ENCODE measurements around the gene DEFB116. TPM values are rescaled to one million over a fixed set of nuclear protein-coding genes. Genes with fewer than 3 reads are reported as not detected.
"Not testable (repeated sequence)": the region's sequence is repeated elsewhere in the genome, so short reads cannot be mapped to it uniquely, and the experiment has no call there.

The DEFB116 gene
- total and polyA plus RNA-seq, 2 experiments from 2014 or later, result not detected

DNA sequence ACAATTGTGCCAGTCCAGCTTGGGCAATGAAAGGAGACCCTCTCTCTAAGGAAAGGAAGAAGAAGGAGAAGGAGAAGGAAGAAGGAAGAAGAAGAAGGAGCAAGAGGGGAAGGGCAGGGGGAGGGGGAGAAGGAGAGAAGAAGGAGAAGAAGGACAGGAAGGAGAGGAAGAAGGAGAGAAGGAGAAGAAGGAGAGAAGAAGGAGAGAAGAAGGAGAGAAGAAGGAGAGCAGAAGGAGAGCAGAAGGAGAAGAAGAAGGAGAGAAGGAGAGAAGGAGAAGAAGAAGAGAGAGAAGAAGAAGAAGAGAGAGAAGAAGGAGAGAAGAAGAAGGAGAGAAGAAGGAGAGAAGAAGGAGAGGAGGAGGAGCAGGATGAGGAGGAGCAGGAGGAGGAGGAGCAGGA lies 22.5 kb upstream of the DEFB116 start:
- DNase-seq (ENCODE audit: low spot score), result no peak
- no peaks in the 10 kb centered on the region for H3K36me3 ChIP-seq (replicated peaks; ENCODE audit: insufficient read depth, low read depth)
- no peak overlapping the region for H3K4me2 ChIP-seq
- no peak overlapping the region for H3K27ac ChIP-seq
- peaks cover 10% of the 10 kb centered on the region for H3K9me3 ChIP-seq (ENCODE audit: low read depth)
- no peaks in the 10 kb centered on the region for H3K4me1 ChIP-seq (ENCODE audit: insufficient read depth)
- no peak overlapping the region for H3K4me3 ChIP-seq
- no peak overlapping the region for H2AFZ ChIP-seq
- TF ChIP-seq, protein P1, sequence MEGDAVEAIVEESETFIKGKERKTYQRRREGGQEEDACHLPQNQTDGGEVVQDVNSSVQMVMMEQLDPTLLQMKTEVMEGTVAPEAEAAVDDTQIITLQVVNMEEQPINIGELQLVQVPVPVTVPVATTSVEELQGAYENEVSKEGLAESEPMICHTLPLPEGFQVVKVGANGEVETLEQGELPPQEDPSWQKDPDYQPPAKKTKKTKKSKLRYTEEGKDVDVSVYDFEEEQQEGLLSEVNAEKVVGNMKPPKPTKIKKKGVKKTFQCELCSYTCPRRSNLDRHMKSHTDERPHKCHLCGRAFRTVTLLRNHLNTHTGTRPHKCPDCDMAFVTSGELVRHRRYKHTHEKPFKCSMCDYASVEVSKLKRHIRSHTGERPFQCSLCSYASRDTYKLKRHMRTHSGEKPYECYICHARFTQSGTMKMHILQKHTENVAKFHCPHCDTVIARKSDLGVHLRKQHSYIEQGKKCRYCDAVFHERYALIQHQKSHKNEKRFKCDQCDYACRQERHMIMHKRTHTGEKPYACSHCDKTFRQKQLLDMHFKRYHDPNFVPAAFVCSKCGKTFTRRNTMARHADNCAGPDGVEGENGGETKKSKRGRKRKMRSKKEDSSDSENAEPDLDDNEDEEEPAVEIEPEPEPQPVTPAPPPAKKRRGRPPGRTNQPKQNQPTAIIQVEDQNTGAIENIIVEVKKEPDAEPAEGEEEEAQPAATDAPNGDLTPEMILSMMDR (IDR thresholded peaks at IDR 0.05; ENCODE audit: poor library complexity), result no peak
- TF ChIP-seq EZH2phosphoT487 (IDR thresholded peaks at IDR 0.05; ENCODE audit: low read depth, severe bottlenecking, unreplicated experiment) (no peak), EZH2 (IDR thresholded peaks at IDR 0.05; ENCODE audit: borderline replicate concordance) (no peak)
- H3K79me2 ChIP-seq, result no peaks in the 10 kb centered on the region
- H4K20me1 ChIP-seq (ENCODE audit: insufficient read depth, poor library complexity, severe bottlenecking), result no peaks in the 10 kb centered on the region
- no peaks in the 10 kb centered on the region for H3K9me2 ChIP-seq (replicated peaks; ENCODE audit: insufficient read depth)
- no peaks in the 10 kb centered on the region for H3K27me3 ChIP-seq

DNA sequence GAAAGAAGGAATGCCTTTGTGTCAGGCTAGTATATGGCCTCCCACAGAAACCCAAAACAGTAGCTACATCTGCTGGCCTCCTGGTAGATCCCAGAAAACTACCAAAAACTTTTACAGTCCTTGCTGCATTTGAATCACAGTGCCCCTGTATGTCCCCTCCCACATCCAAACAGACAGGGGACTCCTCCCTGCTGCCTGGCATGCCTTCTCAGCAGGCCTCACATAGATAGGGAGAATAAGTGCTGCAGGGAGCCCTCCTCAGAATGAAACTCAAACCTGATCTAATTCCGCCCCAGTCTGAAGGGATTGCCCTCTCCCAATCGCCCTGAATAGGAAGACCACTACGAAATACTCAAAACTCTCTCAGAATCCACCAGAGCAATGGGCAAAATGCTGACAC lies 14.1 kb upstream of the DEFB116 start:
- Histone ChIP-seq H3K27me3 (no peaks in the 10 kb centered on the region), H2AFZ (no peak overlapping the region), H3K9me2 (replicated peaks; ENCODE audit: insufficient read depth) (no peaks in the 10 kb centered on the region), H3K9me3 (ENCODE audit: low read depth) (no peaks in the 10 kb centered on the region), H3K36me3 (replicated peaks; ENCODE audit: insufficient read depth, low read depth) (no peaks in the 10 kb centered on the region), H4K20me1 (ENCODE audit: insufficient read depth, poor library complexity, severe bottlenecking) (no peaks in the 10 kb centered on the region), H3K4me2 (no peak overlapping the region), H3K4me3 (no peak overlapping the region), H3K27ac (no peak overlapping the region), H3K4me1 (ENCODE audit: insufficient read depth) (no peaks in the 10 kb centered on the region), H3K79me2 (no peaks in the 10 kb centered on the region)
- 52% methylated on average over 3 of the region's 3 CpGs for WGBS (ENCODE audit: low lambda C conversion rate, missing lambda C conversion rate)
- no peak for TF ChIP-seq EZH2 (IDR thresholded peaks at IDR 0.05; ENCODE audit: borderline replicate concordance)
- no peak for TF ChIP-seq EZH2phosphoT487 (IDR thresholded peaks at IDR 0.05; ENCODE audit: low read depth, severe bottlenecking, unreplicated experiment)
- TF ChIP-seq, protein P1 (IDR thresholded peaks at IDR 0.05; ENCODE audit: poor library complexity), result no peak
- DNase-seq (ENCODE audit: low spot score), result no peak

DNA sequence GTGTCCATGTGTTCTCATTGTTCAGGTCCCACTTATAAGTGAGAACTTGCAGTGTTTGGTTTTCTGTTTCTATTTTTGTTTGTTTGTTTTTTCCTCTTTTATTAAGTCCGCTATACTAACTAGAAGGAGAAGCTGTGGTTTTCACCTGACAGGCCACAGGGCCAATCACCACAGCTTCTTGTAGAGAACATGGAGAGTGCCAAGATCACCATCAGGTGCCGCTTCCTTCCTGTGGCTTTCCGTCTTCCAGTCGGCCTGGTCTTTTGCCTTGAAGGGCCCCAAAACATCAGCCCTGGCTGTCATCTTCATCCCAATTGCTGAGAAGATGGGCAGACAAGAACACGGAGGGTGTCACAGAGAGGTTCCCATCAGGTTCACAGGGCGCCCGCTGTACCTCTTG lies 23.4 kb downstream of the DEFB116 start:
- not testable (repeated sequence) for H3K27ac ChIP-seq; H3K4me1 ChIP-seq (ENCODE audit: insufficient read depth); H3K9me2 ChIP-seq (replicated peaks; ENCODE audit: insufficient read depth); H4K20me1 ChIP-seq (ENCODE audit: insufficient read depth, poor library complexity, severe bottlenecking); DNase-seq (ENCODE audit: low spot score); H3K36me3 ChIP-seq (replicated peaks; ENCODE audit: insufficient read depth, low read depth); H3K27me3 ChIP-seq; H3K4me3 ChIP-seq; H3K4me2 ChIP-seq; H2AFZ ChIP-seq; H3K9me3 ChIP-seq (ENCODE audit: low read depth); H3K79me2 ChIP-seq
- WGBS (ENCODE audit: low lambda C conversion rate, missing lambda C conversion rate), result 74% methylated on average over 7 of the region's 7 CpGs

DNA sequence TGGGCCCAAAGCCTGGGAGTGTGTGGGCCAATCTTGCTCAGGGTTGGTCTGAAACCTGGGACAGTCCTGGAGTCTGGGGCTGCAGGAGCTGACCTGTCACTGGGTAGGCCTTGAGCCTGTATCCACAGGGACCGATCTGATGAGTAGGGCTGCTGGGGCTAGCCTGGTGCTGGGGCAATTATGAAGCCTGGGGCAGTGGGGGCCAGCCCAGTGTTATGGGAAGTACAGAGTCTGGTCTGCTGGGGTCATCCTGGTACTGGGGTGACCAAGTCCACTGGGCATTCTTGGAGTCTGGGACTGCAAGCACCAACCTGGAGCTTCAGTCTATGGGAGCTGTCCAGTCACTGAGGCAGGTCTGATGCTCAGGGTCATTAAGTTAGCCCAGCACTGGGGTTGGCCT lies 30.2 kb downstream of the DEFB116 start:
- H3K79me2 ChIP-seq, result no peaks in the 10 kb centered on the region
- no peaks in the 10 kb centered on the region for H3K4me1 ChIP-seq (ENCODE audit: insufficient read depth)
- no peak overlapping the region for H3K4me3 ChIP-seq
- peaks cover 9% of the 10 kb centered on the region for H3K9me3 ChIP-seq (ENCODE audit: low read depth)
- 56% methylated on average over 1 of the region's 1 CpG for WGBS (ENCODE audit: low lambda C conversion rate, missing lambda C conversion rate)
- no peaks in the 10 kb centered on the region for H3K27me3 ChIP-seq
- DNase-seq (ENCODE audit: low spot score), result no peak
- H3K4me2 ChIP-seq, result no peak overlapping the region
- TF ChIP-seq, protein P1 (IDR thresholded peaks at IDR 0.05; ENCODE audit: poor library complexity), result no peak
- TF ChIP-seq EZH2phosphoT487 (IDR thresholded peaks at IDR 0.05; ENCODE audit: low read depth, severe bottlenecking, unreplicated experiment) (no peak), EZH2 (IDR thresholded peaks at IDR 0.05; ENCODE audit: borderline replicate concordance) (no peak)
- no peaks in the 10 kb centered on the region for H4K20me1 ChIP-seq (ENCODE audit: insufficient read depth, poor library complexity, severe bottlenecking)
- no peak overlapping the region for H2AFZ ChIP-seq
- H3K9me2 ChIP-seq (replicated peaks; ENCODE audit: insufficient read depth), result no peaks in the 10 kb centered on the region
- no peak overlapping the region for H3K27ac ChIP-seq
- no peaks in the 10 kb centered on the region for H3K36me3 ChIP-seq (replicated peaks; ENCODE audit: insufficient read depth, low read depth)

Measured in hepatocyte (in vitro differentiated cells).